ENCODE measurements around the gene UBE4B. TPM values are rescaled to one million over a fixed set of nuclear protein-coding genes. Genes with fewer than 3 reads are reported as not detected.

Gene UBE4B
- total and polyA plus RNA-seq, 2 of the 13 experiments (the other 11 are each of a cell fraction or from before 2014, with no cell fraction given) = 15.2 to 24.8 TPM

DNA sequence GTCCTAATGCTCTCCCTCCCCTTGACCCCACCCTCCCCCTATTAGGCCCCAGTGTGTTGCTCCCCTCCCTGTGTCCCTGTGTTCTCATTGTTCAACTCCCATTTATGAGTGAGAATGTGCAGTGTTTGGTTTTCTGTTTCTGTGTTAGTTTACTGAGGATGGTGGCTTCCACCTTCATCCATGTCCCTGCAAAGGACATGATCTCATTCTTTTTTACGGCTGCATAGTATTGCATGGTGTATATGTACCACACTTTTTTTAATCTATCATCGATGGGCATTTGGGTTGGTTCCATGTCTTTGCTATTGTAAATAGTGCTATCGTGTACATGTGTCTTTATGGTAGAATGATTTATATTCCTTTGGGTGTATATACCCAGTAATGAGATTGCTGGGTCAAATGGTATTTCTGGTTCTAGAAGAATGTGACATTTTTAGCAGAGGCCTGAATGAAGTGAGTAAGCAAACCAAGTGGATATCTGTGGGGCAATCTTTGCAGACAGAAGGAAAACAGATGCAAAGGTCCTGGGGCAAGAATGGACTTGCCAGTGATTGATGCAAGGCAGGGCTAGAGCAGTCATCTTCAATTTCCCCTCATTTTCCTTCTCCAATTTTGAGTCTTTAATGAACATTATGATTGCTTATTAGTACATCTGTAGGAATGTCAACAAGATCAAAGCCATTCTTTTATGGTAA is 50.2 kb downstream of the UBE4B start:
- Histone ChIP-seq H3K4me1 (ENCODE audit: insufficient read depth, low read length) (peaks cover 24% of the 10 kb centered on the region), H2AFZ (ENCODE audit: low read length) (no peak overlapping the region), H3K36me3 (replicated peaks in 1 of 2; ENCODE audit: control insufficient read depth in 1 of 2, insufficient read depth in 2 of 2, low read length in 2 of 2) (peaks cover 0 to 23% of the 10 kb centered on the region in 2 experiments), H3K27me3 (ENCODE audit: control insufficient read depth in 1 of 2, insufficient read depth in 2 of 2, low read length in 2 of 2) (no peaks in the 10 kb centered on the region), H3K27ac (ENCODE audit: extremely low read length, insufficient read depth, low read length) (no peak overlapping the region), H3K4me3 (replicated peaks in 1 of 3; ENCODE audit: insufficient read depth in 1 of 3, low read depth in 2 of 3, low read length in 3 of 3) (no peak overlapping the region), H4K20me1 (ENCODE audit: insufficient read depth, low read length) (no peaks in the 10 kb centered on the region), H3K9me3 (ENCODE audit: low read length) (no peaks in the 10 kb centered on the region), H3K9ac (ENCODE audit: insufficient read depth, low read depth, low read length) (no peak overlapping the region), H3K79me2 (ENCODE audit: insufficient read depth, low read length) (peaks cover 3% of the 10 kb centered on the region), H3K4me2 (ENCODE audit: low read depth, low read length) (no peak overlapping the region)
- ChIA-PET POLR2A (no interaction called here), CTCF (ENCODE audit: low intra/inter-chr PET ratio, low total read pairs) (no interaction called here)
- in situ Hi-C loops (cut with HindIII; ENCODE audit: extremely low pct_ligation_motif_present, low pct_unique_long_range_greater_than_20kb) = no loop called here
- DNase-seq (ENCODE audit: low spot score) (no peak), FAIRE-seq (no peak), ATAC-seq (no peak)
- intact Hi-C loops (cut with micrococcal nuclease; ENCODE audit: unreplicated experiment) = no loop called here
- BruUV-seq (replicated peaks) = no TSS peak
- no peak for TF ChIP-seq MXI1 (IDR thresholded peaks at IDR 0.05; ENCODE audit: borderline replicate concordance, low read depth, low read length)
- TF ChIP-seq MTA1 (CRISPR knock-in tag; IDR thresholded peaks at IDR 0.05; ENCODE audit: borderline replicate concordance) = no peak
- no peak for TF ChIP-seq NRL (CRISPR knock-in tag; IDR thresholded peaks at IDR 0.05; ENCODE audit: borderline replicate concordance)
- TF ChIP-seq ATM (IDR thresholded peaks at IDR 0.05; ENCODE audit: borderline replicate concordance) = no peak
- 98% methylated on average over 3 of the region's 3 CpGs for WGBS (ENCODE audit: low lambda C conversion rate)

DNA sequence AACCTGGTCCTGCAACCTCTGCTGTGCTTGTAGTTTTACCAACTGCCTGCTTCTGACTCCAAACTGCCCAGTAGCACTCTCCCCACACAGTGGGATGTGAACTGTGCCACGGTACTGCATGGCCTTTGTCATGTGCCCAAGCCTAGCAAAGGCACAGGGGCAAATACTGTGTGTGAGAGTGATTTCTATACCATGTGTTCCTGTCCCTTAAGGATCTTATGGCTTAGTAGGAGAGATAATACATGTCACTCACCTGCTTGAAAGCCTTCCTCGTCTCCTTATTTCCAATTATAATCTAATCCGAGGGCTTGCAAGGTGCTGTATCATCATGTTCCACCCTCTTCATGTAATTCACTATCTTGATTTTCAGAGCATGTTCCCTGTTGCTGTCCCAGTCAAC is 51.3 kb downstream of the UBE4B start:
- ATAC-seq (no peak), FAIRE-seq (no peak), DNase-seq (ENCODE audit: low spot score) (no peak)
- WGBS (ENCODE audit: low lambda C conversion rate) = 100% methylated on average over 3 of the region's 3 CpGs
- H4K20me1 ChIP-seq (ENCODE audit: insufficient read depth, low read length) = no peaks in the 10 kb centered on the region
- ChIA-PET POLR2A (no interaction called here), CTCF (ENCODE audit: low intra/inter-chr PET ratio, low total read pairs) (no interaction called here)
- H3K4me3 ChIP-seq (replicated peaks in 1 of 3; ENCODE audit: insufficient read depth in 1 of 3, low read depth in 2 of 3, low read length in 3 of 3) = no peak overlapping the region
- BruUV-seq (replicated peaks) = no TSS peak
- H3K27me3 ChIP-seq (ENCODE audit: control insufficient read depth in 1 of 2, insufficient read depth in 2 of 2, low read length in 2 of 2) = no peaks in the 10 kb centered on the region
- no peak overlapping the region for H3K9ac ChIP-seq (ENCODE audit: insufficient read depth, low read depth, low read length)
- H3K36me3 ChIP-seq (replicated peaks in 1 of 2; ENCODE audit: control insufficient read depth in 1 of 2, insufficient read depth in 2 of 2, low read length in 2 of 2) = peaks cover 0 to 23% of the 10 kb centered on the region in 2 experiments; a peak in 4 of 5 replicates
- H3K9me3 ChIP-seq (ENCODE audit: low read length) = no peaks in the 10 kb centered on the region
- no peak overlapping the region for H3K27ac ChIP-seq (ENCODE audit: extremely low read length, insufficient read depth, low read length)
- in situ Hi-C loops (cut with HindIII; ENCODE audit: extremely low pct_ligation_motif_present, low pct_unique_long_range_greater_than_20kb) = no loop called here
- H3K4me2 ChIP-seq (ENCODE audit: low read depth, low read length) = no peak overlapping the region
- H3K4me1 ChIP-seq (ENCODE audit: insufficient read depth, low read length) = peaks cover 24% of the 10 kb centered on the region
- intact Hi-C loops (cut with micrococcal nuclease; ENCODE audit: unreplicated experiment) = no loop called here
- H2AFZ ChIP-seq (ENCODE audit: low read length) = no peak overlapping the region
- peaks cover 3% of the 10 kb centered on the region for H3K79me2 ChIP-seq (ENCODE audit: insufficient read depth, low read length)
- no peak for TF ChIP-seq ZSCAN30 (CRISPR knock-in tag; IDR thresholded peaks at IDR 0.05)
- TF ChIP-seq HOXA7 (CRISPR knock-in tag; IDR thresholded peaks at IDR 0.05) = no peak
- TF ChIP-seq ZNF614 (CRISPR knock-in tag; IDR thresholded peaks at IDR 0.05; ENCODE audit: borderline replicate concordance) = no peak
- TF ChIP-seq, protein P1, sequence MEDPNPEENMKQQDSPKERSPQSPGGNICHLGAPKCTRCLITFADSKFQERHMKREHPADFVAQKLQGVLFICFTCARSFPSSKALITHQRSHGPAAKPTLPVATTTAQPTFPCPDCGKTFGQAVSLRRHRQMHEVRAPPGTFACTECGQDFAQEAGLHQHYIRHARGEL (CRISPR knock-in tag; IDR thresholded peaks at IDR 0.05) = no peak
- no peak for TF ChIP-seq ZSCAN29 (CRISPR knock-in tag; conservative IDR thresholded peaks at IDR 0.05)
- TF ChIP-seq, protein P2, sequence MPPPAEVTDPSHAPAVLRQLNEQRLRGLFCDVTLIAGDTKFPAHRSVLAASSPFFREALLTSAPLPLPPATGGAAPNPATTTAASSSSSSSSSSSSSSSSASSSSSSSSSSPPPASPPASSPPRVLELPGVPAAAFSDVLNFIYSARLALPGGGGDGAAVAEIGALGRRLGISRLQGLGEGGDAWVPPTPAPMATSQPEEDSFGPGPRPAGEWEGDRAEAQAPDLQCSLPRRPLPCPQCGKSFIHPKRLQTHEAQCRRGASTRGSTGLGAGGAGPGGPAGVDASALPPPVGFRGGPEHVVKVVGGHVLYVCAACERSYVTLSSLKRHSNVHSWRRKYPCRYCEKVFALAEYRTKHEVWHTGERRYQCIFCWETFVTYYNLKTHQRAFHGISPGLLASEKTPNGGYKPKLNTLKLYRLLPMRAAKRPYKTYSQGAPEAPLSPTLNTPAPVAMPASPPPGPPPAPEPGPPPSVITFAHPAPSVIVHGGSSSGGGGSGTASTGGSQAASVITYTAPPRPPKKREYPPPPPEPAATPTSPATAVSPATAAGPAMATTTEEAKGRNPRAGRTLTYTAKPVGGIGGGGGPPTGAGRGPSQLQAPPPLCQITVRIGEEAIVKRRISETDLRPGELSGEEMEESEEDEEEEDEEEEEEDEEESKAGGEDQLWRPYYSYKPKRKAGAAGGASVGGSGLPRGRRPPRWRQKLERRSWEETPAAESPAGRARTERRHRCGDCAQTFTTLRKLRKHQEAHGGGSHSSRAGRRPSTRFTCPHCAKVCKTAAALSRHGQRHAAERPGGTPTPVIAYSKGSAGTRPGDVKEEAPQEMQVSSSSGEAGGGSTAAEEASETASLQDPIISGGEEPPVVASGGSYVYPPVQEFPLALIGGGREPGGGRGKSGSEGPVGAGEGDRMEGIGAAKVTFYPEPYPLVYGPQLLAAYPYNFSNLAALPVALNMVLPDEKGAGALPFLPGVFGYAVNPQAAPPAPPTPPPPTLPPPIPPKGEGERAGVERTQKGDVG (CRISPR knock-in tag; IDR thresholded peaks at IDR 0.05; ENCODE audit: borderline replicate concordance) = no peak
- no peak for TF ChIP-seq ZNF24 (IDR thresholded peaks at IDR 0.05)
- TF ChIP-seq ZNF558 (CRISPR knock-in tag; IDR thresholded peaks at IDR 0.05; ENCODE audit: borderline replicate concordance) = no peak
- TF ChIP-seq, protein P3, sequence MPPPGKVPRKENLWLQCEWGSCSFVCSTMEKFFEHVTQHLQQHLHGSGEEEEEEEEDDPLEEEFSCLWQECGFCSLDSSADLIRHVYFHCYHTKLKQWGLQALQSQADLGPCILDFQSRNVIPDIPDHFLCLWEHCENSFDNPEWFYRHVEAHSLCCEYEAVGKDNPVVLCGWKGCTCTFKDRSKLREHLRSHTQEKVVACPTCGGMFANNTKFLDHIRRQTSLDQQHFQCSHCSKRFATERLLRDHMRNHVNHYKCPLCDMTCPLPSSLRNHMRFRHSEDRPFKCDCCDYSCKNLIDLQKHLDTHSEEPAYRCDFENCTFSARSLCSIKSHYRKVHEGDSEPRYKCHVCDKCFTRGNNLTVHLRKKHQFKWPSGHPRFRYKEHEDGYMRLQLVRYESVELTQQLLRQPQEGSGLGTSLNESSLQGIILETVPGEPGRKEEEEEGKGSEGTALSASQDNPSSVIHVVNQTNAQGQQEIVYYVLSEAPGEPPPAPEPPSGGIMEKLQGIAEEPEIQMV (CRISPR knock-in tag; IDR thresholded peaks at IDR 0.05; ENCODE audit: low read depth) = no peak
- no peak for TF ChIP-seq ISX (CRISPR knock-in tag; conservative IDR thresholded peaks at IDR 0.05)

Data from HepG2 (cell line).